K562 (cell line): Measurements from ENCODE around the gene HYAL1. TPM values are rescaled to one million over a fixed set of nuclear protein-coding genes. Genes with fewer than 3 reads are reported as not detected.
A peak's percentile ranks its signal among the peaks of the same experiment; 100 is the strongest.

Experiments
- BCL6 ChIP-seq: fragments of 250-450 bp; sonication (Bioruptor Pico); IDR thresholded peaks from 2 replicates; pipeline ENCODE4 v1.4.0; 2020
- CBX8 ChIP-seq: fragments of 200-600 bp; sonication (generic); IDR thresholded peaks from 2 replicates; pipeline ENCODE4 v1.6.1; 2012; ENCODE audit warnings: borderline replicate concordance, mixed run types, low read depth, mild to moderate bottlenecking, moderate library complexity, mixed read lengths, low read length, control low read depth, inconsistent platforms; ENCODE audit not compliant: poor library complexity, severe bottlenecking; ENCODE audit errors: extremely low read depth
- DACH1 ChIP-seq: fragments of 450-650 bp; IDR thresholded peaks from 2 replicates; pipeline ENCODE4 v1.6.1; 2018; ENCODE audit not compliant: partially characterized antibody
- NFRKB ChIP-seq: fragments of 450-650 bp; IDR thresholded peaks from 2 replicates; pipeline ENCODE4 v1.6.1; 2016; ENCODE audit warnings: low read depth
- NFYB ChIP-seq: IDR thresholded peaks from 2 replicates; pipeline ENCODE4 v1.6.1; 2011; ENCODE audit warnings: mild to moderate bottlenecking, moderate library complexity; ENCODE audit not compliant: insufficient read length; ENCODE audit errors: extremely low read depth
- SNIP1 ChIP-seq: fragments of 450-650 bp; IDR thresholded peaks from 2 replicates; pipeline ENCODE4 v1.7.1; 2017; ENCODE audit warnings: low read depth, mild to moderate bottlenecking
- SRSF3 ChIP-seq: fragments of 200-400 bp; formaldehyde crosslinking; IDR thresholded peaks from 2 replicates; pipeline ENCODE4 v1.6.1; 2016; ENCODE audit warnings: mild to moderate bottlenecking, low read length, moderate library complexity; ENCODE audit not compliant: insufficient read depth
- STAT6 ChIP-seq: sonication (generic); formaldehyde crosslinking; IDR thresholded peaks from 2 replicates; pipeline ENCODE4 v1.8.1; 2023; ENCODE audit warnings: mild to moderate bottlenecking, missing genetic modification reagents
- TAF9B ChIP-seq: fragments of 450-650 bp; IDR thresholded peaks from 2 replicates; pipeline ENCODE4 v1.6.1; 2018; ENCODE audit warnings: mild to moderate bottlenecking; ENCODE audit not compliant: partially characterized antibody
- TCFL5 ChIP-seq: fragments of 250-450 bp; sonication (Bioruptor Pico); conservative IDR thresholded peaks from 2 replicates; pipeline ENCODE4 v1.6.1; 2021; ENCODE audit warnings: mild to moderate bottlenecking, moderate library complexity, matching md5 sums
- ZBTB8A ChIP-seq: fragments of 450-650 bp; IDR thresholded peaks from 2 replicates; pipeline ENCODE4 v1.6.1; 2018; ENCODE audit warnings: mild to moderate bottlenecking, moderate library complexity; ENCODE audit not compliant: partially characterized antibody
- ZFX ChIP-seq: sonication (generic); formaldehyde crosslinking; IDR thresholded peaks from 2 replicates; pipeline ENCODE4 v1.8.0; 2022; ENCODE audit warnings: mild to moderate bottlenecking, missing genetic modification reagents, moderate library complexity
- ZNF707 ChIP-seq: fragments of 250-450 bp; sonication (Bioruptor Pico); conservative IDR thresholded peaks from 2 replicates; pipeline ENCODE4 v1.8.0; 2022; ENCODE audit warnings: inconsistent platforms, mild to moderate bottlenecking, moderate library complexity
- ZNF764 ChIP-seq: fragments of 250-450 bp; sonication (Bioruptor Pico); IDR thresholded peaks from 2 replicates; pipeline ENCODE4 v1.4.0; 2020; ENCODE audit warnings: low read depth, mild to moderate bottlenecking, moderate library complexity
- polyA plus RNA-seq, 8 experiments: library from polyadenylated mRNA; depleted of rRNA in 4 of 8; stranded (reverse) in 5 of 8; unstranded in 3 of 8; fragments of >200 nt; fragmentation: Nextera tagmentation in 2 of 8; fragmentation: Illumina TruSeq in 1 of 8; extraction: Ambion mirVana in 2 of 8; extraction: Trizol in 1 of 8; gene quantifications; 2 replicates each; pipeline versions ENCODE4 v1.2.1 to v1.2.3, GENCODE V29; 2011 to 2014; ENCODE audit warnings: inconsistent platforms in 1 of 8, missing spikeins in 1 of 8
- total RNA-seq, 7 experiments: library from RNA; depleted of rRNA in 6 of 7; stranded (reverse); fragments of >200 nt in 6 of 7; fragmentation: Illumina TruSeq in 2 of 7; extraction: Trizol in 2 of 7; gene quantifications; 2 replicates each; pipeline versions ENCODE4 v1.2.1 to v1.2.3, GENCODE V29; 2011 to 2021; ENCODE audit warnings: low replicate concordance in 1 of 7
- TF ChIP-seq, protein P1 (sequence below), 2 experiments: IDR thresholded peaks in 1 of 2; conservative IDR thresholded peaks in 1 of 2; 2 replicates each; pipeline ENCODE4 v1.6.1; 2016; ENCODE audit warnings: low read depth in 2 of 2, mild to moderate bottlenecking in 1 of 2, missing compliant biosample characterization in 1 of 2, missing genetic modification characterization in 1 of 2, moderate library complexity in 1 of 2
- TF ChIP-seq, protein P2 (sequence below): sonication (generic); formaldehyde crosslinking; IDR thresholded peaks from 2 replicates; pipeline ENCODE4 v1.8.0; 2022; ENCODE audit warnings: mild to moderate bottlenecking, missing genetic modification reagents
- TF ChIP-seq, protein P3 (sequence below): sonication (generic); formaldehyde crosslinking; IDR thresholded peaks from 2 replicates; pipeline ENCODE4 v1.8.1; 2023; ENCODE audit warnings: mild to moderate bottlenecking, missing genetic modification reagents

HYAL1 gene
- total and polyA plus RNA-seq, 9 of the 15 experiments (the other 6 are each of a cell fraction or from before 2014, with no cell fraction given): 1.4 to 8.5 (median 4.7) TPM

DNA sequence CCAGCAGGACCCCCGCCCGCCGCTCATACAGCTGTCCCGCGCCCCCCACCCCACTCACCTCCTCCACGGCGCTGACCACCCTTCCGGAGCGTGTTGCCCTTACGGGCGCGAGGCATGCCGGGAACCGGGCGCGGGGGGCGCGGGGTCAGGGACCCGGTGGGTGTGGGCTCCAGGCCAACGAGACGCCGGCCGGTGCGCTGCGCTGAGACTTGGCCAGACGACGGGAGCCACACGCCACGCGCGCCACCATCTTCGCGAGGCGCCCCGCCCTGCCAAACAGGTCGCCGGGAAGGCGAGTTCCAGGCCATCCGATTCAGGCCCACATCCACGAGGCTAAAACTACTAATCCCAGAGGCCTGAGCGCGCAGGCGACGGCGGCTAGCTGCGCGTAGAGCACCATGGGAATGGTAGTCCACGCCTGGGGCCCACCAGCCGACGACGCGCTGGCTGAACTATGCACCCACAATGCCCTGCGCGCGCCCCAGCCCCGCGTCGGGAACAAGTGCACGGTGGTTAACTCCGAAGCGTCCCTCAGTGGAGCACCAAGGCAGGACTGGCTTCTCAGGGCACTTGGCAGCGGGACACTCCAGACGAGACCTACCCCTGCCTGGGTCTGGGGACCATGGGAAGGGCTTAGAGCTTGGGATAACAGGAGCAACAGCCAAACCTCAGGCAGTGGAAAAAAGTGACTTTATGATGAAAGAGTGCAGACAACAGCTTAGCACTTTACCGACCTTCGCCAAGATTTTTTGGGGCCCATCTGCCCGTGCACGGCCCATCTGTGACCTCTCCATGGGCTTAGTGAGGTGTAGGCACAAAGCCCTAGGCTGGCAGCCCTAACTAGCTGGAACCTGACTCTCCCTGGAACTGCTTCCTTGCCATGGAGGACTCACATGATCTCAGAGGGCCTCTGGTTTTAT, 11.0 kb downstream of the HYAL1 start, which contains the start of gene IFRD2 (continued):
- no peak for TF ChIP-seq SRSF3
- TF ChIP-seq, protein P1, sequence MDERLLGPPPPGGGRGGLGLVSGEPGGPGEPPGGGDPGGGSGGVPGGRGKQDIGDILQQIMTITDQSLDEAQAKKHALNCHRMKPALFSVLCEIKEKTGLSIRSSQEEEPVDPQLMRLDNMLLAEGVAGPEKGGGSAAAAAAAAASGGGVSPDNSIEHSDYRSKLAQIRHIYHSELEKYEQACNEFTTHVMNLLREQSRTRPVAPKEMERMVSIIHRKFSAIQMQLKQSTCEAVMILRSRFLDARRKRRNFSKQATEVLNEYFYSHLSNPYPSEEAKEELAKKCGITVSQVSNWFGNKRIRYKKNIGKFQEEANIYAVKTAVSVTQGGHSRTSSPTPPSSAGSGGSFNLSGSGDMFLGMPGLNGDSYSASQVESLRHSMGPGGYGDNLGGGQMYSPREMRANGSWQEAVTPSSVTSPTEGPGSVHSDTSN (CRISPR knock-in tag; IDR thresholded peaks at IDR 0.05; ENCODE audit: low read depth): no peak
- TF ChIP-seq, protein P1 (tag; conservative IDR thresholded peaks at IDR 0.05; ENCODE audit: low read depth): no peak
- TF ChIP-seq, protein P2, sequence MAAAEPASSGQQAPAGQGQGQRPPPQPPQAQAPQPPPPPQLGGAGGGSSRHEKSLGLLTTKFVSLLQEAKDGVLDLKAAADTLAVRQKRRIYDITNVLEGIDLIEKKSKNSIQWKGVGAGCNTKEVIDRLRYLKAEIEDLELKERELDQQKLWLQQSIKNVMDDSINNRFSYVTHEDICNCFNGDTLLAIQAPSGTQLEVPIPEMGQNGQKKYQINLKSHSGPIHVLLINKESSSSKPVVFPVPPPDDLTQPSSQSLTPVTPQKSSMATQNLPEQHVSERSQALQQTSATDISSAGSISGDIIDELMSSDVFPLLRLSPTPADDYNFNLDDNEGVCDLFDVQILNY (CRISPR knock-in tag): no peak
- TF ChIP-seq DACH1: no peak
- TF ChIP-seq CBX8: no peak
- TF ChIP-seq TAF9B: peak; percentile 15
- TF ChIP-seq NFYB: no peak
- TF ChIP-seq ZNF707 (CRISPR knock-in tag): no peak
- TF ChIP-seq NFRKB: no peak
- no peak for TF ChIP-seq SNIP1
- 0 out of 2 replicates have a peak, but pooled peaks have one; percentile 18 for TF ChIP-seq TCFL5
- TF ChIP-seq, protein P3, sequence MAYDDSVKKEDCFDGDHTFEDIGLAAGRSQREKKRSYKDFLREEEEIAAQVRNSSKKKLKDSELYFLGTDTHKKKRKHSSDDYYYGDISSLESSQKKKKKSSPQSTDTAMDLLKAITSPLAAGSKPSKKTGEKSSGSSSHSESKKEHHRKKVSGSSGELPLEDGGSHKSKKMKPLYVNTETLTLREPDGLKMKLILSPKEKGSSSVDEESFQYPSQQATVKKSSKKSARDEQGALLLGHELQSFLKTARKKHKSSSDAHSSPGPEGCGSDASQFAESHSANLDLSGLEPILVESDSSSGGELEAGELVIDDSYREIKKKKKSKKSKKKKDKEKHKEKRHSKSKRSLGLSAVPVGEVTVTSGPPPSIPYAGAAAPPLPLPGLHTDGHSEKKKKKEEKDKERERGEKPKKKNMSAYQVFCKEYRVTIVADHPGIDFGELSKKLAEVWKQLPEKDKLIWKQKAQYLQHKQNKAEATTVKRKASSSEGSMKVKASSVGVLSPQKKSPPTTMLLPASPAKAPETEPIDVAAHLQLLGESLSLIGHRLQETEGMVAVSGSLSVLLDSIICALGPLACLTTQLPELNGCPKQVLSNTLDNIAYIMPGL (CRISPR knock-in tag): no peak
- no peak for TF ChIP-seq ZNF764 (CRISPR knock-in tag)
- peak; percentile 72 for TF ChIP-seq ZFX (CRISPR knock-in tag)
- TF ChIP-seq BCL6 (CRISPR knock-in tag): peak; percentile 82
- TF ChIP-seq STAT6: no peak
- no peak for TF ChIP-seq ZBTB8A
